Left lung (tissue), 14 donors: Measurements from ENCODE around the gene TMEM94. TPM values are rescaled to one million over a fixed set of nuclear protein-coding genes. Genes with fewer than 3 reads are reported as not detected.

Experiments
- ATAC-seq: fragments of 200-7000 bp; cut with Tn5 transposase; one replicate; pipeline ENCODE4 v1.9.1; 2020; ENCODE audit warnings: moderate library complexity
- DNase-seq, 4 donors: peaks; one replicate each; pipeline ENCODE4 v3.0.0-alpha.2; 2013 to 2020
- H3K27ac ChIP-seq, 2 donors: fragments of 200-600 bp; sonication (generic) in 1 of 2; one replicate each; pipeline versions ENCODE4 v1.5.0 to v1.8.0; 2020 to 2021
- H3K27me3 ChIP-seq, 2 donors: fragments of 200-600 bp; sonication (generic) in 1 of 2; one replicate each; pipeline versions ENCODE4 v1.5.0 to v1.8.0; 2020 to 2021
- H3K36me3 ChIP-seq, 2 donors: fragments of 200-600 bp; sonication (generic) in 1 of 2; one replicate each; pipeline versions ENCODE4 v1.5.0 to v1.8.0; 2020 to 2021
- H3K4me1 ChIP-seq, 2 donors: fragments of 200-600 bp; one replicate each; pipeline ENCODE4 v1.8.0; 2021
- H3K4me3 ChIP-seq, 2 donors: fragments of 200-600 bp; sonication (generic) in 1 of 2; one replicate each; pipeline versions ENCODE4 v1.5.0 to v1.8.0; 2020 to 2021; ENCODE audit warnings: mild to moderate bottlenecking in 1 of 2
- H3K9me3 ChIP-seq, 2 donors: fragments of 200-600 bp; sonication (generic) in 1 of 2; one replicate each; pipeline versions ENCODE4 v1.5.0 to v1.8.0; 2020 to 2021
- CTCF ChIP-seq, 2 donors: fragments of 200-600 bp; sonication (generic) in 1 of 2; IDR thresholded peaks; one replicate each; pipeline versions ENCODE4 v1.5.0 to v1.8.0; 2021; ENCODE audit warnings: antibody characterized with exemption in 2 of 2
- intact Hi-C, 2 donors: fragments of 100-400 bp; cut with DNase I; formaldehyde crosslinking; loops; one replicate each; pipeline versions ENCODE4 v1.11.2 to v1.14.2; 2022
- long read RNA-seq, 12 donors: library from polyadenylated mRNA in 2 of 12; unstranded in 2 of 12; transcript quantifications; one replicate each; pipeline ENCODE4 v2.0.0 and lab custom pipeline, GENCODE V29; 2019 to 2026
- polyA plus RNA-seq, 6 donors: library from polyadenylated mRNA; unstranded; fragments of 120-200 nt; gene quantifications; one replicate each; pipeline ENCODE4 v1.2.1, GENCODE V29; 2013; ENCODE audit not compliant: insufficient read length in 6 of 6
- total RNA-seq, 2 donors: library from RNA; stranded (reverse); fragmentation: NEBNext Ultra II Directional; extraction: Animal tissue kit (Norgen Biotek cat#: 25700); gene quantifications; one replicate each; pipeline ENCODE4 v1.2.1, GENCODE V29; 2021
- donor health status: DM: no; HTN: yes; CAD: no.
- donor health status: DM: no; HTN: no; CAD: no.

Gene TMEM94
- 10 to 100 TPM; 68.4 to 74.3 TPM for total RNA-seq
- 10 to 100 TPM; 68.5 to 91.7 (median 83.1) TPM for polyA plus RNA-seq
- long read RNA-seq, donor 1, partial matches to known transcripts: 25 of 28 reads
- long read RNA-seq, donor 1, other reads (novel, unspliced or antisense): 0 of 28 reads
- long read RNA-seq, donor 2, partial matches to known transcripts: 28 of 28 reads
- long read RNA-seq, donor 2, other reads (novel, unspliced or antisense): 0 of 28 reads
- long read RNA-seq, donor 3, partial matches to known transcripts: 6 of 6 reads
- long read RNA-seq, donor 3, other reads (novel, unspliced or antisense): 0 of 6 reads
- long read RNA-seq, donor 4, partial matches to known transcripts: 0 of 1 reads
- long read RNA-seq, donor 4, other reads (novel, unspliced or antisense): 0 of 1 reads
- long read RNA-seq, donor 5, partial matches to known transcripts: 25 of 25 reads
- long read RNA-seq, donor 5, other reads (novel, unspliced or antisense): 0 of 25 reads
- long read RNA-seq, donor 6: 0 reads
- long read RNA-seq, donor 7, full-length matches to known transcripts: 1 of 1 reads
- long read RNA-seq, donor 7, partial matches to known transcripts: 0 of 1 reads
- long read RNA-seq, donor 7, other reads (novel, unspliced or antisense): 0 of 1 reads
- long read RNA-seq, donor 8, partial matches to known transcripts: 19 of 19 reads
- long read RNA-seq, donor 8, other reads (novel, unspliced or antisense): 0 of 19 reads
- long read RNA-seq, donor 9: 0 reads
- long read RNA-seq, donor 10, partial matches to known transcripts: 3 of 3 reads
- long read RNA-seq, donor 10, other reads (novel, unspliced or antisense): 0 of 3 reads
- long read RNA-seq, donor 11: 0 reads
- long read RNA-seq, donor 12, partial matches to known transcripts: 20 of 21 reads
- long read RNA-seq, donor 12, other reads (novel, unspliced or antisense): 0 of 21 reads

GRCh38 chr17:75456417-75457046 lies at the start of gene TMEM94:
Gene TMEM94, plus strand, starts transcription at chr17:75456635. Its CDS starts 15,271 bp downstream, at chr17:75471906.
- Histone ChIP-seq H3K4me3 (peak within 1 kb of the TSS; percentile 82 to 89), H3K36me3 (no peaks in the 10 kb centered on the region), H3K9me3 (no peaks in the 10 kb centered on the region), H3K4me1 (peaks cover 4 to 47% of the 10 kb centered on the region in 2 donors), H3K27ac (peak within 1 kb of the TSS; percentile 74 to 92), H3K27me3 (no peaks in the 10 kb centered on the region)
- intact Hi-C loops: no loop called here
- TF ChIP-seq CTCF (IDR thresholded peaks at IDR 0.05): no peak
- ATAC-seq (peak; percentile 97), DNase-seq (peak; percentile 94 to 98 (median 96))

GRCh38 chr17:75407655-75408352 lies 48.6 kb upstream of the TMEM94 start:
- ATAC-seq (no peak), DNase-seq (no peak)
- intact Hi-C loops: no loop called here
- TF ChIP-seq CTCF (IDR thresholded peaks at IDR 0.05): no peak
- H3K36me3 ChIP-seq: no peaks in the 10 kb centered on the region
- peaks cover 6 to 29% of the 10 kb centered on the region in 2 donors for H3K4me1 ChIP-seq
- H3K27me3 ChIP-seq: no peaks in the 10 kb centered on the region
- H3K27ac ChIP-seq: no peak overlapping the region
- no peak overlapping the region for H3K4me3 ChIP-seq
- no peaks in the 10 kb centered on the region for H3K9me3 ChIP-seq

GRCh38 chr17:75410141-75410540 lies 46.3 kb upstream of the TMEM94 start:
- Histone ChIP-seq H3K36me3 (no peaks in the 10 kb centered on the region), H3K27ac (no peak overlapping the region), H3K27me3 (no peaks in the 10 kb centered on the region), H3K4me3 (no peak overlapping the region), H3K9me3 (no peaks in the 10 kb centered on the region), H3K4me1 (peaks cover 6 to 23% of the 10 kb centered on the region in 2 donors)
- ATAC-seq: no peak
- intact Hi-C loops: no loop called here
- no peak for DNase-seq
- TF ChIP-seq CTCF (IDR thresholded peaks at IDR 0.05): no peak

GRCh38 chr17:75411328-75412067 lies 44.9 kb upstream of the TMEM94 start:
- H3K27me3 ChIP-seq: no peaks in the 10 kb centered on the region
- no peak overlapping the region for H3K27ac ChIP-seq
- no peak overlapping the region for H3K4me3 ChIP-seq
- no peaks in the 10 kb centered on the region for H3K9me3 ChIP-seq
- ATAC-seq: no peak
- no peaks in the 10 kb centered on the region for H3K36me3 ChIP-seq
- DNase-seq: no peak
- intact Hi-C loops: no loop called here
- TF ChIP-seq CTCF (IDR thresholded peaks at IDR 0.05): no peak
- peaks cover 2 to 17% of the 10 kb centered on the region in 2 donors for H3K4me1 ChIP-seq
